ENCODE measurements around the gene SPNS3. TPM values are rescaled to one million over a fixed set of nuclear protein-coding genes. Genes with fewer than 3 reads are reported as not detected.

Gene SPNS3
- total and polyA plus RNA-seq, 4 experiments from 2014 or later, result 1.6 to 5.9 (median 3.4) TPM

GRCh38 chr17:4498461-4499397 is 65.0 kb downstream of the SPNS3 start, which contains the start of gene SPNS2:
Gene SPNS2 (plus strand): TSS chr17:4498881. CDS start chr17:4499048, 167 bp downstream.
- Histone ChIP-seq H3K4me3 (ENCODE audit: low read length in 2 of 2) (peak within 1 kb of the TSS in 1 of 2 donors; percentile 35), H3K9me3 (ENCODE audit: control insufficient read depth in 1 of 2, low read length in 2 of 2) (no peaks in the 10 kb centered on the region), H3K27ac (ENCODE audit: low read depth, low read length) (no peak within 1 kb of the TSS), H3K36me3 (ENCODE audit: insufficient read depth, low read length) (no peaks in the 10 kb centered on the region), H3K27me3 (ENCODE audit: insufficient read depth, low read length) (peaks cover 30% of the 10 kb centered on the region), H3K4me1 (ENCODE audit: insufficient read depth, low read length) (peaks cover 23% of the 10 kb centered on the region)
- peak; percentile 44 to 69 (median 62) for DNase-seq
- Mint-ChIP-seq H3K4me1 (peaks cover 12 to 25% (median 16%) of the 10 kb centered on the region in 4 donors), H3K4me3 (peak within 1 kb of the TSS; percentile 83 to 93 (median 86)), H3K36me3 (no peaks in the 10 kb centered on the region), H3K9me3 (no peaks in the 10 kb centered on the region), H3K27ac (peak within 1 kb of the TSS in 3 of 7 donors; percentile 23 to 84 (median 76)), H3K27me3 (peaks cover 16 to 22% of the 10 kb centered on the region in 2 donors)
- POLR2A ChIA-PET (ENCODE audit: partially characterized antibody), result interaction anchor here (0.9 to 3.0 kb wide), 4 partner anchors 11 to 65 kb away, joined by 3 to 17 read pairs (median 4); partner anchors contain the start of gene SPNS3
- intact Hi-C loops (cut with micrococcal nuclease), result no loop called here
- CTCF ChIA-PET (ENCODE audit: partially characterized antibody), result interaction anchor here (0.5 to 1.5 kb wide), 5 partner anchors 11 to 600 kb away, joined by 3 to 4 read pairs (median 3); no protein-coding TSS in a partner anchor

GRCh38 chr17:4499431-4500190 is 65.9 kb downstream of the SPNS3 start:
- H3K36me3 ChIP-seq (ENCODE audit: insufficient read depth, low read length), result no peaks in the 10 kb centered on the region
- no peak overlapping the region for H3K27ac ChIP-seq (ENCODE audit: low read depth, low read length)
- peak; percentile 24 to 44 (median 28) for DNase-seq
- CTCF ChIA-PET (ENCODE audit: partially characterized antibody), result interaction anchor here (1.0 to 1.2 kb wide), 2 partner anchors 9 to 18 kb away, joined by 3 read pairs; no protein-coding TSS in a partner anchor
- no peaks in the 10 kb centered on the region for H3K9me3 ChIP-seq (ENCODE audit: control insufficient read depth in 1 of 2, low read length in 2 of 2)
- Mint-ChIP-seq H3K4me3 (peak overlapping the region; percentile 83 to 93 (median 86)), H3K4me1 (peaks cover 12 to 34% (median 22%) of the 10 kb centered on the region in 4 donors), H3K36me3 (no peaks in the 10 kb centered on the region), H3K27ac (peak overlapping the region in 4 of 7 donors; percentile 23 to 84 (median 74)), H3K9me3 (no peaks in the 10 kb centered on the region), H3K27me3 (peaks cover 16 to 23% of the 10 kb centered on the region in 2 donors)
- POLR2A ChIA-PET (ENCODE audit: partially characterized antibody), result interaction anchor here (1.3 to 3.0 kb wide), 4 partner anchors 10 to 18 kb away, joined by 3 to 17 read pairs (median 5); no protein-coding TSS in a partner anchor
- peaks cover 30% of the 10 kb centered on the region for H3K27me3 ChIP-seq (ENCODE audit: insufficient read depth, low read length)
- peak overlapping the region in 1 of 2 donors; percentile 35 for H3K4me3 ChIP-seq (ENCODE audit: low read length in 2 of 2)
- intact Hi-C loops (cut with micrococcal nuclease), result no loop called here
- H3K4me1 ChIP-seq (ENCODE audit: insufficient read depth, low read length), result peaks cover 32% of the 10 kb centered on the region

GRCh38 chr17:4500191-4500571 is 66.4 kb downstream of the SPNS3 start:
- peak overlapping the region in 2 of 7 donors; percentile 73 to 89 for H3K27ac Mint-ChIP-seq
- H3K9me3 Mint-ChIP-seq, result no peaks in the 10 kb centered on the region
- Histone ChIP-seq H3K4me1 (ENCODE audit: insufficient read depth, low read length) (peaks cover 33% of the 10 kb centered on the region), H3K36me3 (ENCODE audit: insufficient read depth, low read length) (no peaks in the 10 kb centered on the region), H3K27me3 (ENCODE audit: insufficient read depth, low read length) (peaks cover 30% of the 10 kb centered on the region), H3K9me3 (ENCODE audit: control insufficient read depth in 1 of 2, low read length in 2 of 2) (no peaks in the 10 kb centered on the region), H3K27ac (ENCODE audit: low read depth, low read length) (no peak overlapping the region), H3K4me3 (ENCODE audit: low read length in 2 of 2) (no peak overlapping the region)
- POLR2A ChIA-PET (ENCODE audit: partially characterized antibody), result interaction anchor here (1.3 to 3.0 kb wide), 2 partner anchors 14 to 19 kb away, joined by 4 to 17 read pairs; no protein-coding TSS in a partner anchor
- no peak for DNase-seq
- H3K36me3 Mint-ChIP-seq, result no peaks in the 10 kb centered on the region
- intact Hi-C loops (cut with micrococcal nuclease), result no loop called here
- CTCF ChIA-PET (ENCODE audit: partially characterized antibody), result interaction anchor here (1.0 kb wide), 1 partner anchor 9 kb away, joined by 3 read pairs; no protein-coding TSS in a partner anchor
- H3K4me3 Mint-ChIP-seq, result peak overlapping the region; percentile 82 to 93 (median 84)
- peaks cover 13 to 35% (median 26%) of the 10 kb centered on the region in 4 donors for H3K4me1 Mint-ChIP-seq
- H3K27me3 Mint-ChIP-seq, result peaks cover 16 to 26% of the 10 kb centered on the region in 2 donors

- ChIA-PET POLR2A (ENCODE audit: partially characterized antibody) (no interaction called here), CTCF (ENCODE audit: partially characterized antibody) (no interaction called here)
Measured at GRCh38 chr17:4501295-4501949, 67.7 kb downstream of the SPNS3 start.

GRCh38 chr17:4502466-4503154 is 68.9 kb downstream of the SPNS3 start:
- intact Hi-C loops (cut with micrococcal nuclease), result no loop called here
- Histone ChIP-seq H3K27ac (ENCODE audit: low read depth, low read length) (no peak overlapping the region), H3K27me3 (ENCODE audit: insufficient read depth, low read length) (peaks cover 30% of the 10 kb centered on the region), H3K9me3 (ENCODE audit: control insufficient read depth in 1 of 2, low read length in 2 of 2) (no peaks in the 10 kb centered on the region), H3K4me3 (ENCODE audit: low read length in 2 of 2) (no peak overlapping the region), H3K4me1 (ENCODE audit: insufficient read depth, low read length) (peaks cover 33% of the 10 kb centered on the region), H3K36me3 (ENCODE audit: insufficient read depth, low read length) (no peaks in the 10 kb centered on the region)
- ChIA-PET POLR2A (ENCODE audit: partially characterized antibody) (no interaction called here), CTCF (ENCODE audit: partially characterized antibody) (interaction anchor here (0.6 kb wide), 1 partner anchor 80 kb away, joined by 3 read pairs; no protein-coding TSS in a partner anchor)
- Mint-ChIP-seq H3K36me3 (no peaks in the 10 kb centered on the region), H3K27ac (peak overlapping the region in 1 of 7 donors; percentile 23), H3K4me1 (peaks cover 13 to 39% (median 27%) of the 10 kb centered on the region in 4 donors), H3K27me3 (peaks cover 16 to 26% of the 10 kb centered on the region in 2 donors), H3K4me3 (no peak overlapping the region), H3K9me3 (no peaks in the 10 kb centered on the region)
- DNase-seq, result no peak

More at GRCh38 chr17:4501295-4501949, 67.7 kb downstream of the SPNS3 start:
- no peak overlapping the region for H3K4me3 ChIP-seq (ENCODE audit: low read length in 2 of 2)
- Mint-ChIP-seq H3K4me1 (peaks cover 13 to 35% (median 27%) of the 10 kb centered on the region in 4 donors), H3K4me3 (peak overlapping the region in 3 of 8 donors; percentile 10 to 86 (median 29)), H3K36me3 (no peaks in the 10 kb centered on the region), H3K9me3 (no peaks in the 10 kb centered on the region), H3K27me3 (peaks cover 16 to 26% of the 10 kb centered on the region in 2 donors), H3K27ac (peak overlapping the region in 2 of 7 donors; percentile 29 to 46)
- H3K27ac ChIP-seq (ENCODE audit: low read depth, low read length), result no peak overlapping the region
- peaks cover 30% of the 10 kb centered on the region for H3K27me3 ChIP-seq (ENCODE audit: insufficient read depth, low read length)
- H3K9me3 ChIP-seq (ENCODE audit: control insufficient read depth in 1 of 2, low read length in 2 of 2), result no peaks in the 10 kb centered on the region
- peaks cover 33% of the 10 kb centered on the region for H3K4me1 ChIP-seq (ENCODE audit: insufficient read depth, low read length)
- DNase-seq, result no peak
- no peaks in the 10 kb centered on the region for H3K36me3 ChIP-seq (ENCODE audit: insufficient read depth, low read length)
- intact Hi-C loops (cut with micrococcal nuclease), result no loop called here

Data from CD4-positive, alpha-beta memory T cell (primary cell).